K562 (cell line): ENCODE data around the gene EXO5. TPM values are rescaled to one million over a fixed set of nuclear protein-coding genes. Genes with fewer than 3 reads are reported as not detected.

Experiments
- ATAC-seq: fragments of 200-7000 bp; cut with Tn5 transposase; 3 replicates; pipeline ENCODE4 v1.9.1; 2020; ENCODE audit warnings: moderate library complexity
- BruUV-seq: library from RNA; stranded (reverse); fragments of 400-500 nt; replicated peaks from 2 replicates; lab custom pipeline; 2021; lab: Mats Ljungman, UMichigan
- CTCF ChIA-PET: fragments of 300-600 bp; formaldehyde crosslinking; extraction: SDS; loops from one replicate; lab custom pipeline; 2021; ENCODE audit warnings: low intra/inter-chr PET ratio; lab: Yijun Ruan, JAX
- POLR2A ChIA-PET: fragments of 300-600, 350-650 bp; sonication (Branson Sonifier 250); formaldehyde crosslinking; extraction: SDS; loops from one replicate; lab custom pipeline; 2021; ENCODE audit warnings: antibody characterized with exemption, inconsistent platforms; lab: Yijun Ruan, JAX
- DNase-seq, 4 experiments: peaks; one replicate each; pipeline versions ENCODE4 v3.0.0 to v3.0.0-alpha.2; 2011 to 2018; ENCODE audit warnings: low spot score in 3 of 4, mixed read lengths in 3 of 4; ENCODE audit errors: extremely low read depth in 1 of 4
- FAIRE-seq: peaks from 2 replicates; lab custom pipeline; 2011; peaks lifted over from hg19 to GRCh38; lab: Jason Lieb, UNC
- H2AFZ ChIP-seq: 2 replicates; pipeline ENCODE4 v1.6.0; 2011; ENCODE audit warnings: low read depth, low read length, control low read depth, inconsistent platforms
- H3K27ac ChIP-seq: fragments of 200-600 bp; 3 replicates; pipeline ENCODE4 v1.8.0; 2011; ENCODE audit warnings: low read depth, mild to moderate bottlenecking, control low read depth, inconsistent platforms, low read length, moderate library complexity, mixed read lengths; ENCODE audit errors: extremely low read depth
- H3K27me3 ChIP-seq, 2 experiments: fragments of 300-600 bp in 1 of 2; 2 replicates in 1 of 2; 3 replicates in 1 of 2; pipeline versions ENCODE4 v1.6.0 to v1.8.0; 2011; ENCODE audit warnings: inconsistent platforms in 2 of 2, low read length in 2 of 2, mild to moderate bottlenecking in 1 of 2, mixed read lengths in 1 of 2, moderate library complexity in 1 of 2; ENCODE audit not compliant: control insufficient read depth in 2 of 2, insufficient read depth in 2 of 2
- H3K36me3 ChIP-seq: fragments of 300-600 bp; 3 replicates; pipeline ENCODE4 v1.8.0; 2011; ENCODE audit warnings: mild to moderate bottlenecking, low read length, inconsistent platforms; ENCODE audit not compliant: control insufficient read depth, insufficient read depth
- H3K4me1 ChIP-seq, 2 experiments: fragments of 200-600 bp in 1 of 2; replicated peaks in 1 of 2; 2 replicates in 1 of 2; 3 replicates in 1 of 2; pipeline versions ENCODE4 v1.5.1 to v1.8.0; 2011; ENCODE audit warnings: inconsistent platforms in 2 of 2, low read length in 2 of 2, mild to moderate bottlenecking in 1 of 2, mixed read lengths in 1 of 2, moderate library complexity in 1 of 2; ENCODE audit not compliant: control insufficient read depth in 2 of 2, insufficient read depth in 2 of 2
- H3K4me2 ChIP-seq: 2 replicates; pipeline ENCODE4 v1.6.1; 2011; ENCODE audit warnings: low read length, control low read depth, inconsistent platforms, mixed read lengths; ENCODE audit not compliant: insufficient read depth
- H3K4me3 ChIP-seq: fragments of 200-600 bp; sonication (generic), shearing (Covaris generic); 2 replicates; pipeline ENCODE4 v1.5.1; 2016; ENCODE audit warnings: control low read depth, inconsistent platforms
- H3K79me2 ChIP-seq: fragments of 200-600 bp; 3 replicates; pipeline ENCODE4 v1.8.0; 2011; ENCODE audit warnings: low read length, inconsistent platforms; ENCODE audit not compliant: control insufficient read depth, insufficient read depth
- H3K9ac ChIP-seq, 2 experiments: 2 replicates each; pipeline versions ENCODE4 v1.6.0 to v1.6.1; 2011; ENCODE audit warnings: low read depth in 2 of 2, low read length in 2 of 2, control low read depth in 1 of 2, inconsistent platforms in 1 of 2, mild to moderate bottlenecking in 1 of 2, mixed read lengths in 1 of 2; ENCODE audit not compliant: insufficient read depth in 1 of 2
- H3K9me1 ChIP-seq: one replicate; pipeline ENCODE4 v1.6.0; 2011; ENCODE audit warnings: inconsistent platforms, mild to moderate bottlenecking, low read length, moderate library complexity; ENCODE audit not compliant: control insufficient read depth, insufficient read depth
- H3K9me3 ChIP-seq: replicated peaks from 2 replicates; pipeline ENCODE4 v1.5.1; 2011; ENCODE audit warnings: low read depth, low read length, inconsistent platforms; ENCODE audit not compliant: control insufficient read depth, insufficient read depth
- H4K20me1 ChIP-seq: replicated peaks from 2 replicates; pipeline ENCODE4 v1.6.1; 2011; ENCODE audit warnings: low read length, inconsistent platforms, mixed read lengths; ENCODE audit not compliant: control insufficient read depth, insufficient read depth
- EGR1 ChIP-seq: fragments of 450-650 bp; conservative IDR thresholded peaks from 2 replicates; pipeline ENCODE4 v1.6.1; 2017; ENCODE audit warnings: mild to moderate bottlenecking
- HMGN3 ChIP-seq: IDR thresholded peaks from 2 replicates; pipeline ENCODE4 v1.6.1; 2011; ENCODE audit warnings: borderline replicate concordance, low read depth, mild to moderate bottlenecking, mixed read lengths, low read length; ENCODE audit not compliant: insufficient read length; ENCODE audit errors: extremely low read depth
- KAT7 ChIP-seq: sonication (generic); formaldehyde crosslinking; IDR thresholded peaks from 2 replicates; pipeline ENCODE4 v1.8.0; 2022; ENCODE audit warnings: missing genetic modification reagents, mild to moderate bottlenecking, borderline replicate concordance
- SMAD2 ChIP-seq: fragments of 150-350 bp; IDR thresholded peaks from 2 replicates; pipeline ENCODE4 v1.6.1; 2014; ENCODE audit warnings: low read depth, mild to moderate bottlenecking, low read length
- ZNF197 ChIP-seq: fragments of 200-800 bp; sonication (Bioruptor generic); IDR thresholded peaks from 2 replicates; pipeline ENCODE4 v1.6.1; 2016; ENCODE audit warnings: low read depth, missing genetic modification characterization, missing compliant biosample characterization
- ZNF316 ChIP-seq: fragments of 450-650 bp; IDR thresholded peaks from 2 replicates; pipeline ENCODE4 v1.6.1; 2016
- WGBS: fragments of 100-300 bp; shearing (Covaris generic); methylation state at CpG from one replicate; pipeline ENCODE4 v1.1.6; 2016; ENCODE audit warnings: low coverage, mixed read lengths; ENCODE audit not compliant: insufficient coverage; ENCODE audit errors: missing lambda C conversion rate; 5-methylcytosine and 5-hydroxymethylcytosine counted together
- in situ Hi-C: fragments of 300-500 bp; cut with MboI; formaldehyde crosslinking; loops from 4 replicates; pipeline ENCODE4 v1.15.0; 2018; ENCODE audit warnings: inconsistent platforms, mixed read lengths
- intact Hi-C: fragments of 100-400 bp; cut with micrococcal nuclease; formaldehyde crosslinking; loops from 2 replicates; pipeline ENCODE4 v1.14.2; 2022
- polyA plus RNA-seq, 8 experiments: library from polyadenylated mRNA; depleted of rRNA in 4 of 8; stranded (reverse) in 5 of 8; unstranded in 3 of 8; fragments of >200 nt; fragmentation: Nextera tagmentation in 2 of 8; fragmentation: Illumina TruSeq in 1 of 8; extraction: Ambion mirVana in 2 of 8; extraction: Trizol in 1 of 8; gene quantifications; 2 replicates each; pipeline versions ENCODE4 v1.2.1 to v1.2.3, GENCODE V29; 2011 to 2014; ENCODE audit warnings: inconsistent platforms in 1 of 8, missing spikeins in 1 of 8
- total RNA-seq, 7 experiments: library from RNA; depleted of rRNA in 6 of 7; stranded (reverse); fragments of >200 nt in 6 of 7; fragmentation: Illumina TruSeq in 2 of 7; extraction: Trizol in 2 of 7; gene quantifications; 2 replicates each; pipeline versions ENCODE4 v1.2.1 to v1.2.3, GENCODE V29; 2011 to 2021; ENCODE audit warnings: low replicate concordance in 1 of 7

EXO5 gene
- total and polyA plus RNA-seq, 9 of the 15 experiments (the other 6 are each of a cell fraction or from before 2014, with no cell fraction given), result 1.1 to 4.3 (median 2.8) TPM

- ChIA-PET POLR2A (interaction anchor here (0.6 to 2.3 kb wide), 4 partner anchors 10 to 58 kb away, joined by 3 to 7 read pairs (median 4); partner anchors contain the start of gene ZFP69B), CTCF (no interaction called here)
- Histone ChIP-seq H3K27me3 (no peaks in the 10 kb centered on the region), H3K9me3 (peaks cover 11% of the 10 kb centered on the region; the same call in 1 of the 2 replicates), H3K79me2 (peaks cover 10% of the 10 kb centered on the region; the same call in 2 of the 3 replicates), H3K4me1 (peaks cover 10 to 11% of the 10 kb centered on the region in 2 experiments; a peak in 3 of 5 replicates), H4K20me1 (no peaks in the 10 kb centered on the region), H3K36me3 (peaks cover 7% of the 10 kb centered on the region; the same call in 2 of the 3 replicates), H3K27ac (no peak overlapping the region), H3K4me2 (peak overlapping the region; percentile 91), H3K9me1 (no peaks in the 10 kb centered on the region), H3K9ac (peak overlapping the region in 1 of 2 experiments; percentile 65; a peak in 1 of 4 replicates), H2AFZ (peak overlapping the region; percentile 98; the same call in 1 of the 2 replicates), H3K4me3 (peak overlapping the region; percentile 67)
- TF ChIP-seq KAT7 (0 out of 2 replicates have a peak, but pooled peaks have one; percentile 12), ZNF316 (peak; percentile 38; the same call in 1 of the 2 replicates), EGR1 (0 out of 2 replicates have a peak, but pooled peaks have one; percentile 9), HMGN3 (no peak), SMAD2 (no peak), ZNF197 (CRISPR knock-in tag) (no peak)
- WGBS, result 56% methylated on average over 2 of the region's 2 CpGs
- no peak for FAIRE-seq
- no peak for DNase-seq
- BruUV-seq, result TSS peak; percentile 52
- no peak for ATAC-seq
- in situ Hi-C loops (no loop called here), intact Hi-C loops (no loop called here)
Observed at GRCh38 chr1:40478276-40478675, 30.3 kb upstream of the EXO5 start.
